HCT116 (cell line): ENCODE data around the gene URM1. TPM values are rescaled to one million over a fixed set of nuclear protein-coding genes. Genes with fewer than 3 reads are reported as not detected.

ENCODE experiments used
- ATAC-seq: fragments of 200-7000 bp; cut with Tn5 transposase; 2 replicates; pipeline ENCODE4 v1.9.1; 2020; ENCODE audit warnings: mild to moderate bottlenecking, moderate library complexity
- BruUV-seq: library from RNA; stranded (reverse); fragments of 400-500 nt; replicated peaks from 2 replicates; lab custom pipeline; 2021; lab: Mats Ljungman, UMichigan
- CTCF ChIA-PET: fragments of 300-600 bp; sonication (Branson Sonifier 250); formaldehyde crosslinking; loops from one replicate; lab custom pipeline; 2021; ENCODE audit warnings: antibody characterized with exemption; lab: Charles Lee
- POLR2A ChIA-PET: fragments of 300-600, 350-600 bp; sonication (Branson Sonifier 250); formaldehyde crosslinking; loops from one replicate; lab custom pipeline; 2021; ENCODE audit warnings: antibody characterized with exemption; lab: Charles Lee
- RAD21 ChIA-PET, 2 experiments: fragments of 300-600 bp; sonication (Branson Sonifier 250); formaldehyde crosslinking; loops; one replicate each; lab custom pipeline; 2023; ENCODE audit warnings: low total read pairs in 2 of 2; ENCODE audit not compliant: uncharacterized antibody in 2 of 2, unreplicated experiment in 2 of 2, low non-redundant PET in 1 of 2; lab: Charles Lee
- DNase-seq: peaks from one replicate; pipeline ENCODE4 v3.0.0-alpha.2; 2010; ENCODE audit warnings: low read depth, low spot score
- H2AFZ ChIP-seq: fragments of 200-600 bp; shearing (Covaris generic), sonication (generic); 2 replicates; pipeline ENCODE4 v1.6.1; 2017; ENCODE audit warnings: low read depth, mixed run types, mixed read lengths, antibody characterized with exemption, low read length; ENCODE audit not compliant: poor library complexity, severe bottlenecking
- H3K27ac ChIP-seq: 2 replicates; pipeline ENCODE4 v1.5.1; 2012; ENCODE audit warnings: low read depth, low read length
- H3K27me3 ChIP-seq: fragments of 200-600 bp; sonication (generic); 2 replicates; pipeline ENCODE4 v1.6.1; 2016; ENCODE audit warnings: mixed run types, low read length, mixed read lengths; ENCODE audit not compliant: insufficient read depth
- H3K36me3 ChIP-seq, 2 experiments: fragments of 200-500 bp in 1 of 2; fragments of 200-600 bp in 1 of 2; sonication (Bioruptor generic) in 1 of 2; sonication (generic) in 1 of 2; 2 replicates each; pipeline versions ENCODE4 v1.5.1 to v1.6.1; 2014 to 2016; ENCODE audit warnings: low read length in 2 of 2, inconsistent platforms in 1 of 2, mixed read lengths in 1 of 2, mixed run types in 1 of 2; ENCODE audit not compliant: insufficient read depth in 2 of 2, control insufficient read depth in 1 of 2
- H3K4me1 ChIP-seq, 2 experiments: fragments of 200-600 bp in 1 of 2; sonication (generic) in 1 of 2; 2 replicates each; pipeline versions ENCODE4 v1.5.1 to v1.6.1; 2012 to 2017; ENCODE audit warnings: low read length in 2 of 2, inconsistent platforms in 1 of 2, mild to moderate bottlenecking in 1 of 2, mixed read lengths in 1 of 2, mixed run types in 1 of 2, moderate library complexity in 1 of 2; ENCODE audit not compliant: insufficient read depth in 2 of 2, control insufficient read depth in 1 of 2
- H3K4me2 ChIP-seq: fragments of 200-600 bp; sonication (generic); 2 replicates; pipeline ENCODE4 v1.6.1; 2017; ENCODE audit warnings: mixed run types, low read length, mixed read lengths
- H3K4me3 ChIP-seq, 2 experiments: fragments of 200-600 bp in 1 of 2; sonication (generic) in 1 of 2; replicated peaks in 1 of 2; 2 replicates each; pipeline ENCODE4 v1.5.1; 2011 to 2016; ENCODE audit warnings: low read length in 2 of 2, control low read depth in 1 of 2, low read depth in 1 of 2, mild to moderate bottlenecking in 1 of 2, mixed read lengths in 1 of 2, mixed run types in 1 of 2
- H3K79me2 ChIP-seq: fragments of 200-600 bp; sonication (generic); 2 replicates; pipeline ENCODE4 v1.6.1; 2017; ENCODE audit warnings: mild to moderate bottlenecking, mixed run types, low read length, moderate library complexity, mixed read lengths; ENCODE audit not compliant: insufficient read depth
- H3K9ac ChIP-seq: fragments of 200-600 bp; sonication (generic); 2 replicates; pipeline ENCODE4 v1.6.1; 2016; ENCODE audit warnings: low read length, mixed read lengths
- H3K9me2 ChIP-seq: fragments of 200-600 bp; sonication (generic), shearing (Covaris generic); 2 replicates; pipeline ENCODE4 v1.6.1; 2017; ENCODE audit warnings: mixed run types, mild to moderate bottlenecking, moderate library complexity; ENCODE audit not compliant: insufficient read depth
- H3K9me3 ChIP-seq, 2 experiments: fragments of 200-500 bp in 1 of 2; fragments of 200-600 bp in 1 of 2; sonication (Bioruptor generic) in 1 of 2; sonication (generic) in 1 of 2; 2 replicates each; pipeline ENCODE4 v1.6.1; 2014 to 2017; ENCODE audit warnings: low read length in 2 of 2, mixed read lengths in 2 of 2, inconsistent platforms in 1 of 2, low read depth in 1 of 2, mild to moderate bottlenecking in 1 of 2, mixed run types in 1 of 2, moderate library complexity in 1 of 2; ENCODE audit not compliant: control insufficient read depth in 1 of 2, insufficient read depth in 1 of 2
- H4K20me1 ChIP-seq: fragments of 200-600 bp; sonication (generic), shearing (Covaris generic); 2 replicates; pipeline ENCODE4 v1.6.1; 2017; ENCODE audit warnings: mixed run types, mild to moderate bottlenecking, moderate library complexity; ENCODE audit not compliant: insufficient read depth
- ATF3 ChIP-seq: IDR thresholded peaks from 2 replicates; pipeline ENCODE4 v1.6.1; 2012
- EGR1 ChIP-seq: IDR thresholded peaks from 2 replicates; pipeline ENCODE4 v1.6.1; 2012; ENCODE audit warnings: low read depth
- EZH2phosphoT487 ChIP-seq: fragments of 200-600 bp; IDR thresholded peaks from 2 replicates; pipeline ENCODE4 v1.6.1; 2018; ENCODE audit warnings: antibody characterized with exemption, borderline replicate concordance
- FOSL1 ChIP-seq: IDR thresholded peaks from 2 replicates; pipeline ENCODE4 v1.6.1; 2012; ENCODE audit warnings: low read depth
- JUND ChIP-seq: IDR thresholded peaks from 2 replicates; pipeline ENCODE4 v1.6.1; 2012
- POLR2A ChIP-seq: IDR thresholded peaks from 2 replicates; pipeline ENCODE4 v1.7.0; 2011; ENCODE audit warnings: borderline replicate concordance; ENCODE audit not compliant: insufficient read depth, insufficient read length; ENCODE audit errors: extremely low read depth
- RAD21 ChIP-seq: IDR thresholded peaks from 2 replicates; pipeline ENCODE4 v1.6.1; 2012; ENCODE audit warnings: low read depth, mild to moderate bottlenecking
- SP1 ChIP-seq: IDR thresholded peaks from 2 replicates; pipeline ENCODE4 v1.6.1; 2012; ENCODE audit warnings: low read depth
- YY1 ChIP-seq: IDR thresholded peaks from 2 replicates; pipeline ENCODE4 v1.6.1; 2011; ENCODE audit warnings: low read length, low read depth, moderate library complexity, mild to moderate bottlenecking; ENCODE audit not compliant: insufficient replicate concordance; ENCODE audit errors: extremely low read depth
- ZBTB33 ChIP-seq: IDR thresholded peaks from 2 replicates; pipeline ENCODE4 v1.6.1; 2011; ENCODE audit warnings: mild to moderate bottlenecking, low read length, moderate library complexity; ENCODE audit not compliant: insufficient replicate concordance; ENCODE audit errors: extremely low read depth
- ZFX ChIP-seq: fragments of 450-650 bp; IDR thresholded peaks from 2 replicates; pipeline ENCODE4 v1.6.1; 2017
- intact Hi-C: fragments of 100-400 bp; cut with micrococcal nuclease; formaldehyde crosslinking; loops from 2 replicates; pipeline ENCODE4 v1.10.0; 2022
- total RNA-seq: library from RNA; stranded (reverse); gene quantifications from one replicate; pipeline ENCODE4 v1.2.1, GENCODE V29; 2021; ENCODE audit not compliant: unreplicated experiment

URM1 gene
- total RNA-seq, 1 experiment from 2014 or later: 51.6 TPM

GRCh38 chr9:128355451-128355850 lies 15.7 kb upstream of the URM1 start:
- H4K20me1 ChIP-seq: no peaks in the 10 kb centered on the region
- no peak overlapping the region for H3K4me3 ChIP-seq
- no peak overlapping the region for H3K27ac ChIP-seq
- H3K27me3 ChIP-seq: no peaks in the 10 kb centered on the region
- no peak overlapping the region for H3K4me2 ChIP-seq
- H2AFZ ChIP-seq: no peak overlapping the region
- ATAC-seq (no peak), DNase-seq (no peak)
- no peaks in the 10 kb centered on the region for H3K9me3 ChIP-seq
- no peak for TF ChIP-seq ZFX
- no peak for TF ChIP-seq RAD21
- no peak for TF ChIP-seq EZH2phosphoT487
- TF ChIP-seq YY1: no peak
- no peak for TF ChIP-seq POLR2A
- no peak for TF ChIP-seq EGR1
- no peak for TF ChIP-seq JUND
- TF ChIP-seq SP1: no peak
- H3K36me3 ChIP-seq: peaks cover 7 to 20% of the 10 kb centered on the region in 2 experiments
- ChIA-PET CTCF (no interaction called here), POLR2A (no interaction called here), RAD21 (no interaction called here)
- peaks cover 0 to 10% of the 10 kb centered on the region in 2 experiments; a peak in 1 of 4 replicates for H3K4me1 ChIP-seq
- H3K9me2 ChIP-seq: no peaks in the 10 kb centered on the region
- no peaks in the 10 kb centered on the region for H3K79me2 ChIP-seq
- no TSS peak for BruUV-seq
- intact Hi-C loops: no loop called here
- no peak overlapping the region for H3K9ac ChIP-seq

GRCh38 chr9:128358090-128358489 lies 13.1 kb upstream of the URM1 start:
- Histone ChIP-seq H3K79me2 (no peaks in the 10 kb centered on the region), H3K36me3 (peaks cover 4 to 9% of the 10 kb centered on the region in 2 experiments), H3K4me3 (no peak overlapping the region), H3K4me2 (no peak overlapping the region), H3K9me3 (no peaks in the 10 kb centered on the region), H3K9me2 (no peaks in the 10 kb centered on the region), H3K27ac (no peak overlapping the region), H3K4me1 (peaks cover 7 to 28% of the 10 kb centered on the region in 2 experiments; a peak in 3 of 4 replicates), H3K9ac (no peak overlapping the region), H3K27me3 (no peaks in the 10 kb centered on the region), H4K20me1 (no peaks in the 10 kb centered on the region), H2AFZ (no peak overlapping the region)
- no peak for DNase-seq
- no peak for TF ChIP-seq ZBTB33
- no peak for TF ChIP-seq ATF3
- TF ChIP-seq FOSL1: no peak
- ChIA-PET CTCF (interaction anchor here (1.6 kb wide), 1 partner anchor 13 kb away, joined by 4 read pairs; the partner anchor contains the start of gene URM1), POLR2A (no interaction called here), RAD21 (no interaction called here)
- ATAC-seq: no peak
- no TSS peak for BruUV-seq
- intact Hi-C loops: no loop called here
